Mucosa of stomach (tissue), 1 donor: ENCODE data around the gene COG1.

ENCODE experiments used
- H3K27me3 ChIP-seq: one replicate; pipeline ENCODE4 v1.7.0; 2013; ENCODE audit warnings: mild to moderate bottlenecking, low read length; ENCODE audit not compliant: control insufficient read depth, insufficient read depth
- H3K36me3 ChIP-seq: one replicate; pipeline ENCODE4 v1.7.0; 2013; ENCODE audit warnings: low read length; ENCODE audit not compliant: control insufficient read depth, insufficient read depth
- H3K4me1 ChIP-seq: one replicate; pipeline ENCODE4 v1.7.0; 2013; ENCODE audit warnings: mild to moderate bottlenecking, low read length; ENCODE audit not compliant: control insufficient read depth, insufficient read depth
- H3K4me3 ChIP-seq: one replicate; pipeline ENCODE4 v1.7.0; 2013; ENCODE audit warnings: low read length
- H3K9ac ChIP-seq: one replicate; pipeline ENCODE4 v1.7.0; 2013; ENCODE audit warnings: mild to moderate bottlenecking, low read length, moderate library complexity
- H3K9me3 ChIP-seq: one replicate; pipeline ENCODE4 v1.7.0; 2013; ENCODE audit warnings: mild to moderate bottlenecking, low read length, moderate library complexity; ENCODE audit not compliant: control insufficient read depth
- donor health status: Pancreatic carcinoma.

COG1 gene

DNA sequence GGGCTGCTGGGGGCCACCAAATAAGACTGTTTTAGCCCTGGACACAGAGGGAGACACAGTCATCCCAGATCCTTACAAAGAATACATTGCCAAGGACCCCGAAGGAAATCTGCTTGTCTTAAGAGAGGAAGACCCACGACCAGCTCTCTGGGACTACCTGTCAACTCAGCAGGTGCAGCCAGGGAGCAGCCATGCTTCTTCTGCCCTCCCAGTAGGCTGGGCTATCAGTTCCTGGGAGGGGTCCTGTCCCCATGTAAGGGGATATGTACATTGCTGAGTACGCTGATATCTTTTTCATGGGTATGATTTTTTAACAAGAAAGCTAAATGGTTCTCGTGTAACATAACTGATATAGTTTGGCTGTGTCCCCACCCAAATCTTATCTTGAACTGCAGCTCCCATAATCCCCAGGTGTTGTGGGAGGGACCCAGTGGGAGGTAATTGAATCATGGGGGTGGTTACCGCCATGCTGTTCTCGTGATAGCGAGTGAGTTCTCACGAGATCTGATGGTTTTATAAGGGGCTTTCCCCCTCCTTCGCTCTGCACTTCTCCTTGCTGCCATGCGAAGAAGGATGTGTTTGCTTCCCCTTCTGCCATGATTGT is 16.8 kb upstream of the COG1 start:
- Histone ChIP-seq H3K4me1 (no peaks in the 10 kb centered on the region), H3K9ac (no peak overlapping the region), H3K36me3 (no peaks in the 10 kb centered on the region), H3K9me3 (no peaks in the 10 kb centered on the region), H3K27me3 (no peaks in the 10 kb centered on the region), H3K4me3 (no peak overlapping the region)

DNA sequence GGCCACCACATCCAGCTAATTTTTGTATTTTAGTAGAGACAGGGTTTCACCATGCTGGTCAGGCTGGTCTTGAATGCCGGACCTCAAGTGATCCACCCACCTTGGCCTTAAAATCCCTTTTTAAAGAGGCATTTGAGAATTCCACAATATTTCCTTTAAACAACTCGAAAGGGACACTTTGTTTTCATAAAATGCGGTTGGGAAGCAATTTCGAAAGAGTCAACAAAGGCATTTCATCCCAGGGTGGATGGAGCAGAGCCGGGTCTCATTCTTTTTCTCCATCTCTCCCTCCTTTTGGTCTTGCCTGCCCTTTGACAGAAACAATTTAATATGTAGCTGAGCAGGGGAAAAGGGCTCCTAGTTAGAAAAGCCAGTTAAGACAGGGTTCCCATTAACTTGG is 13.5 kb upstream of the COG1 start:
- H3K9ac ChIP-seq: no peak overlapping the region

DNA sequence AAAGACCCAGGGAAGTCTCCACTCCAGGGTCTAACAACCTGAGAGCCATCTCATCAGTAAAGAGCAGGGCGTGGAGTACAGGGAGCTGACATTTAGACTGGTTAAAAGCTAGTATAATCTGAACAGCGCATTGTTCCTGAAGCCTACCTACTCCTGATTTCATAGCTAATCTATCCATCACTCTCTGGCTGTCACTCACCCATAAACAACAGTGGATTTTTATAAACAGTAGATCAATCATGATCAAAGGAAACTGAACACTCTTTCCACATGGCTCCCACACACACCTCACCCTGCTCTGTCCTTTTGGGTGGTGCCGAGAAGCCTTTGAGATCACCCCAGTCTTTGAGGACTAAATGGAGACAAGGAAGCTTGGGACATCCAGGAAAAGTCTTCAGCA is 13.0 kb upstream of the COG1 start:
- Histone ChIP-seq H3K27me3 (no peaks in the 10 kb centered on the region), H3K9ac (no peak overlapping the region), H3K4me3 (no peak overlapping the region), H3K36me3 (no peaks in the 10 kb centered on the region), H3K9me3 (no peaks in the 10 kb centered on the region), H3K4me1 (peaks cover 25% of the 10 kb centered on the region)

More for the DNA sequence above, 13.5 kb upstream of the COG1 start:
- peaks cover 20% of the 10 kb centered on the region for H3K4me1 ChIP-seq
- no peaks in the 10 kb centered on the region for H3K9me3 ChIP-seq
- no peak overlapping the region for H3K4me3 ChIP-seq
- no peaks in the 10 kb centered on the region for H3K36me3 ChIP-seq
- no peaks in the 10 kb centered on the region for H3K27me3 ChIP-seq

DNA sequence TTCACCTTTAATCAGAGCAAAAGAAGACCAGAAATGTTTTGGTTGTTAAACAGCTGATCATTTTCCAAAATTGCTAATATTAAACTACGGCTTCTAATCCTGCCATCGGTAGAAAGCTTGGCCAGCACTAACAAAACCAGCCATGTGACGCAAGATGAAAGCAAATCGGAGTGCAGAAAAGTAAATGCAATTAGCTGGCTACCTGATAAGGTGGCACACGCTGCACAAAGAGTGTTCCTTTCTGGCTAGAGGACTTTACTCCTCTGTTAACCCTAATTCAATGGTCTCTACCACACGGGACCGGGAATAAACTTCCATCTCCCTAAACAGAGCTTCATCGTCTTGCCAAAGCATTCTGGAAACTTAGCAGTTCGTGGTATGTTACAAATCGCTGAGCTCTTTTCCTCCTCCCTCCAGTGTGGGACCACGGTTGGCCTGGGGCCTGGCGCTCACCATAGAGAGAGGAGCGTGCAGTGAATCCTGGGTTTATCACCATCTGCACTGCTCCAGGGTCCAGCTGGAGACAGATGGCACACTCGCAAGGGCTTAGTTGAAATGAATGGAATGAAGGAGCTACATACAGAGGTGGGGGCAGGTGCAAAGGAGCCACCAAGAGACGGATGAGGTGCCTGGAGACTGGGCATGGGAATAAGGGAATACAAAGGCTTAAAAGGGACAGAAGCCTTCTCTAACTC is 10.1 kb upstream of the COG1 start:
- Histone ChIP-seq H3K9me3 (no peaks in the 10 kb centered on the region), H3K36me3 (no peaks in the 10 kb centered on the region), H3K4me1 (peaks cover 43% of the 10 kb centered on the region), H3K27me3 (no peaks in the 10 kb centered on the region), H3K4me3 (no peak overlapping the region), H3K9ac (no peak overlapping the region)

DNA sequence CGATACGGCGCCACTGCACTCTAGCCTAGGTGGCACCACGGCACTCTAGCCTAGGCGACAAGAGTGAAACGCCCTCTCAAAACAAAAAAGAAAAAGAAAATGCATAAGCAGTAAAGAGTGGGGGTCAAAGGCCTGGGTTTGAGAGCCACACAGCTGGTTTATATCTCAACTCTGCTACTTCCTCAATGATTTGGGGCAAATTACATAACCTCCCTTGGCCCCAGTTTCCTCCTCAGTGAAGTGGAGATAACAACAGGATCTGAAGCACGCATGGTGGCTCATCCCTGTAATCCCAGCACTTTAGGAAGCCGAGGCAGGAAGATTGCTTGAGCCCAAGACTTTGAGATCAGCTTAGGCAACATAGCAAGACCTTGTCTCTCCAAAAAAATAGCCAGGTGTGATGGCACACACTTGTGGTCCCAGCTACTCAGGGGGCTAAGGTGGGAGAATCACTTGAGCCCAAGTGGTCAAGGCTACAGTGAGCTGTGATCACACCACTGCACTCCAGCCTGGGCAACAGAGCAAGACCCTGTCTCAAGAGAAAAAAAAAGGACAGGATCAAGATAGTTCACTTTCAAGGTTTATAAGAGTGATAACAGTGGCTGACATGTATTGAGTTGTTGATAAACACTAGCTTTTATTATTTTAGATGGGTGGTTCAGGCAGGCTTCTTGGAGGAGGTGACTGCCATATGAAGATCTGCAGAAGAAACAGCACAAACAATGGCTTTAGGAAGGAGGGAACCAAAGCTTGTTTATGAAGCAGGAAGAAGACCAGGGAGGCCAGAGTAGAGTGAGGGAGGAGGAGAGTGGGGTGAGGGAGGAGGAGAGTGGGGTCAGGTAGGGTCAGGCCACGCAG is 8.5 kb upstream of the COG1 start:
- H3K36me3 ChIP-seq: no peaks in the 10 kb centered on the region
- H3K4me3 ChIP-seq: no peak overlapping the region
- H3K9me3 ChIP-seq: no peaks in the 10 kb centered on the region
- H3K27me3 ChIP-seq: no peaks in the 10 kb centered on the region
- peaks cover 51% of the 10 kb centered on the region for H3K4me1 ChIP-seq
- no peak overlapping the region for H3K9ac ChIP-seq

DNA sequence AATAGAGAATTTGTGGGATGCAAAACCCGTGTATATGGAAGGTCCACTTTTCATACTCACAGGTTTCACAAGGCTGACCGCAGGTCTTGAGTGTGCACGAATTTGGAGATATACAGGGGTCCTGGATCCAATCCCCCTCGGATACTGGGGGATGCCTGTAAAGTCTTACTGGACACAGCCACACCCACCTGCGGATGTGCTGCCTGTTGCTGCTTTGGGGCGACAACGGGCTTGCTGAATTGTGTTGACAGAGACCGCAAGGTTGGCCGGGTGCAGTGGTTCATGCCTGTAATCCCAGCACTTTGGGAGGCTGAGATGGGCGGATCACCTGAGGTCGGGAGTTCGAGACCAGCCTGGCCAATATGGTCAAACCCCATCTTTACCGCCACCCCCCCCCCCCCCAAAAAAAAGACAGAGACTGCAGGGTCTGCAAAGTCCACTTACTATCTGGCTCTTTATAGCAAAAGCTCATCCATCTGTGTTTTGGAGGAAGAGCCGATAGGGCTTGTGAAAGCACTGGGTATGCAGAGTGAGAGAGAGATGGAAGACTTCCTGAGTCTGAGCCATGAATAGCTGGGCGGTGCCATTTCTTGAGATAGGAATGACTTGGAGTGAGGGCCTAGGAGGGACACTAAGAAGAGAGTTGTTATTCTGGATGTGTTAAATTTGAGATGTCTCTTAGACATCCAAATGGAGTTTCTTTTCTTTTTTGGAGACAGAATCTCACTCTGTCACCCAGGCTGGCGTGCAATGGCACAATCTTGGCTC is 6.4 kb upstream of the COG1 start:
- no peaks in the 10 kb centered on the region for H3K9me3 ChIP-seq
- no peaks in the 10 kb centered on the region for H3K27me3 ChIP-seq
- no peaks in the 10 kb centered on the region for H3K36me3 ChIP-seq
- H3K4me1 ChIP-seq: peaks cover 56% of the 10 kb centered on the region
- no peak overlapping the region for H3K9ac ChIP-seq
- H3K4me3 ChIP-seq: no peak overlapping the region

DNA sequence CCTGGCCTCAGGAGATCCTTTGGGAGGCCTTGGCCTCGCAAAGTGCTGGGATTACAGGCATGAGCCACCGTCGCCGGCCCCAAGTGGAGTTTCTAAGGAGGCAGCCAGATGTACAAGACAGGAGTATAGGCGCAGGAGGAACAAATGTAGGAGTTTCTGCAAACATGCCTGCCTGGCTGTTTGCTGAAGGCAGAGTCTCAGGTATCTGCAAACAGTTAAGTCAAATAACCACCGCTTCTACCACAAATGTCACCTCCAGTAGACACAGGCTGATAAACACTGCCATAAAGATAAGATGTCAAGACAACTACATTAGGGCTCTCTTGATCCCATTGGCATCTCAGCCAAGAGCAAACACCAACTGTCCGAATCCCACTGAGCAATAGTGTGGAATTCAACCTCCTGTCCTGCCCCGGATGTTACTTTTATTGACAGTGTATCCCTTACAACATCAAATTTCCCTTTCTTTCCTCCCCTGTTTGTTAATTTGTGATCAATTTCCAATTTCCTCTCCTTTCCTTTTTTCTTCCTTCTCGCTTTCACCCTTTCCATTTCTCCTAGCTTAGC is 5.6 kb upstream of the COG1 start:
- no peak overlapping the region for H3K4me3 ChIP-seq
- H3K4me1 ChIP-seq: peaks cover 54% of the 10 kb centered on the region
- no peaks in the 10 kb centered on the region for H3K36me3 ChIP-seq
- H3K9me3 ChIP-seq: no peaks in the 10 kb centered on the region
- no peaks in the 10 kb centered on the region for H3K27me3 ChIP-seq
- no peak overlapping the region for H3K9ac ChIP-seq

DNA sequence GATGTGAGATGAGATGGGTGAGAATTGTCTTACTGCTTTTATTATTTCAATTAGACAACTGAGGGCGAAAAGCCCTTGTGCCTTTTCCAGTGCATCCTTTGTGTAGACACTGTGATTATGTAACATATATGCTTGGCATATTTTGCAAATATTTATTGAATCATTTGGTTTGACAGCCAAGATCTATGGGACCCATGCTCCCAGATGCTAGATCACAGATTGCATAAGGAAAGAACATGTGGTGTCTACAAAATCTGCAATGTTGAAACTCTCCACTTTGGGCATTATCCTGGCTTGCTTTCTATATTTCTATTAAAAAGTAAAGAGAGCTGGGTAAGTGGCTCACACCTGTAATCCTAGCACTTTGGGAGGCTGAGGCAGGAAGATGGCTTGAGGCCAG is 4.8 kb upstream of the COG1 start:
- H3K9me3 ChIP-seq: no peaks in the 10 kb centered on the region
- H3K36me3 ChIP-seq: no peaks in the 10 kb centered on the region
- peaks cover 48% of the 10 kb centered on the region for H3K4me1 ChIP-seq
- H3K27me3 ChIP-seq: no peaks in the 10 kb centered on the region
- no peak overlapping the region for H3K9ac ChIP-seq
- H3K4me3 ChIP-seq: no peak overlapping the region

DNA sequence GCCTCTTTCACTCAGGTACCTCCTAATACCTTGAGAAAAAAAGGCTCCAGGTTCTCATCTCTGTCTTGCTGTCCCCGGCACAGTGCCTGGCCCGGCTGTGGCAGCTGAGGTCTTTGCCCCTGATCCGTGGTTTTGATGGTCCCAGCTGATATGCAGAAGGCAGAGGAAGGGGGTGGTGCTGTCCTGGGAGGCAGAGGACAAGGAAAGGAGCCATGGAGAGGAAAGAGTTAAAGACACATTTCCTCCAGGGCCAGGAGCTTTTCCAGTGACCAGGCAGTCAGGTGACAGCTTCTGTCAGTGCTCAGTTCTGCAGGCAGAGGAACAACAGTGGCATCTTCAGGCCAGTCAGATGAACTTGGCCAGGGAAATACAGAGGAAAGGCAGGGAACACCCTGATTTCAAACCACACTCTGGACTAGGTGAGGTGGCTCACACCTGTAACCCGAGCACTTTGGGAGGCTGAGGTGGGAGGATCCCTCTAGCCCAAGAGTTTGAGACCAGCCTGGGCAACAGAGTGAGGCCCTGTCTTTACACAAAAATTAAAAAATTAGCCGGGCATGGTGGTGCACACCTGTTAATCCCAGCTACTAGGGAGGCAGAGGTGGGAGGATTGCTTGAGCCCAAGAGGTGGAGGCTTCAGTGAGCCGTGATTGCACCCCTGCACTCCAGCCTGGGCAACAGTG is 3.3 kb upstream of the COG1 start:
- H3K4me1 ChIP-seq: peaks cover 39% of the 10 kb centered on the region
- no peak overlapping the region for H3K4me3 ChIP-seq
- no peaks in the 10 kb centered on the region for H3K27me3 ChIP-seq
- H3K9ac ChIP-seq: no peak overlapping the region
- H3K9me3 ChIP-seq: no peaks in the 10 kb centered on the region
- H3K36me3 ChIP-seq: no peaks in the 10 kb centered on the region

DNA sequence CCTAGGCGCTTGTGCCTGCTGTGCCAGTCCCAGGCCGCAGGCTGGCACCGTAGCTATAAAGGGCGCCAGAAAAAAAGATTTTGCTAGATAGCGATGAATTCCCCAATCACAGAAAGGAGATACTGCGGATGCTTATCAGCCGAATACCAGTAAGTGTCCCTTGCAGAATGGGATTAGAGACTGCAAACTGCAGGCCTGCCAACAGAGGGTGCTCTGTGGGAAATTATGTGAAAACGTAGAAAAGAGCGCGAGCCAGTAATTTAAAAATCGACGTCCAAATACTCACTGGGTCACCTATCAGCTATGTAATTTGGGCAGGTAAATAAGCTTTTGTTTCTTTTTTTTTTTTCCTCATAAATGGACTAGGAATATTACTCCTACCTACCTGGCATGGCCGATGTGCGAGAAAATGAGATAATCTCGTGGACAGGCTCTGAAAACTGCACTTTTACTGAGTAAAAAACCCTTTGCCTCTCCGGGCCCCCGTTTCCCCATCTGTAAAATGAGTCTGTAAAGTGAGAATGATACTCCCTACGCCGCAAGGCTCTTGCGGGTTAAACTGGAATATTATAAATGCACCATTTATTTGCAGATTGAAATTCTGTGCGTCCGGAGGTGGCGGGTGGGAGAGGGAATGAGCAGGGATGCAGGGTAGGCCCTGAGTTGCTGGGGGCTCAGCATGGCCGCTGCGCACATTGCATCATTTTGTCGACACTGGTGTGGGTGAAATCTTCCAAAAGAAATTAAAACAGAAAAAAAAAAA is 1.2 kb upstream of the COG1 start:
- H3K27me3 ChIP-seq: no peaks in the 10 kb centered on the region
- peaks cover 36% of the 10 kb centered on the region for H3K4me1 ChIP-seq
- H3K36me3 ChIP-seq: no peaks in the 10 kb centered on the region
- H3K4me3 ChIP-seq: no peak overlapping the region
- H3K9me3 ChIP-seq: no peaks in the 10 kb centered on the region
- H3K9ac ChIP-seq: peak overlapping the region; percentile 67
